Sigmoid colon (tissue), 7 donors: ENCODE measurements around the gene EXOSC9. TPM values are rescaled to one million over a fixed set of nuclear protein-coding genes. Genes with fewer than 3 reads are reported as not detected.
A peak's percentile ranks its signal among the peaks of the same experiment; 100 is the strongest.

Source experiments
- DNase-seq: peaks from one replicate; pipeline ENCODE4 v3.0.0-alpha.2; 2019
- H3K27ac ChIP-seq, 4 donors: fragments of 200-600 bp; sonication (generic); one replicate each; pipeline ENCODE4 v1.5.1; 2016 to 2019; ENCODE audit warnings: mild to moderate bottlenecking in 1 of 4
- H3K27me3 ChIP-seq, 3 donors: fragments of 200-600 bp; sonication (generic); one replicate each; pipeline ENCODE4 v1.5.1; 2019; ENCODE audit warnings: mild to moderate bottlenecking in 1 of 3
- H3K36me3 ChIP-seq, 4 donors: fragments of 200-600 bp; sonication (generic); one replicate each; pipeline ENCODE4 v1.5.1; 2016 to 2019
- H3K4me1 ChIP-seq, 4 donors: fragments of 200-600 bp; sonication (generic); one replicate each; pipeline ENCODE4 v1.5.1; 2017 to 2019
- H3K4me3 ChIP-seq, 4 donors: fragments of 200-600 bp; sonication (generic); one replicate each; pipeline ENCODE4 v1.5.1; 2017 to 2019; ENCODE audit warnings: mild to moderate bottlenecking in 2 of 4, moderate library complexity in 1 of 4
- H3K9me3 ChIP-seq, 4 donors: fragments of 200-600 bp in 3 of 4; sonication (generic) in 3 of 4; one replicate each; pipeline versions ENCODE4 v1.5.1 to v1.6.1; 2013 to 2019
- CTCF ChIP-seq, 4 experiments: fragments of 450-650 bp in 3 of 4; fragments of 200-600 bp in 1 of 4; IDR thresholded peaks; one replicate each; pipeline ENCODE4 v1.5.1; 2016 to 2019; ENCODE audit warnings: antibody characterized with exemption in 4 of 4, mild to moderate bottlenecking in 3 of 4, moderate library complexity in 2 of 4
- EP300 ChIP-seq, 4 donors: sonication (generic); formaldehyde crosslinking; IDR thresholded peaks; one replicate each; pipeline ENCODE4 v1.6.1; 2017; ENCODE audit warnings: antibody characterized with exemption in 4 of 4
- POLR2A ChIP-seq, 2 donors: fragments of 450-650 bp; IDR thresholded peaks; one replicate each; pipeline ENCODE4 v1.6.1; 2016; ENCODE audit warnings: antibody characterized with exemption in 2 of 2, mild to moderate bottlenecking in 2 of 2, moderate library complexity in 2 of 2
- POLR2AphosphoS5 ChIP-seq, 4 donors: sonication (generic); formaldehyde crosslinking; IDR thresholded peaks; one replicate each; pipeline ENCODE4 v1.6.1; 2017; ENCODE audit warnings: antibody characterized with exemption in 4 of 4
- WGBS, 2 donors: extraction: QIAGEN DNeasy Blood & Tissue Kit; methylation state at CpG; one replicate each; pipeline ENCODE4 v1.1.7; 2013; 5-methylcytosine and 5-hydroxymethylcytosine counted together
- intact Hi-C: fragments of 100-400 bp; cut with DNase I; formaldehyde crosslinking; loops from one replicate; pipeline ENCODE4 v1.15.1; 2023
- polyA plus RNA-seq, 3 donors: library from polyadenylated mRNA; stranded (reverse); fragments of 200-250 nt; gene quantifications; one replicate each; pipeline ENCODE4 v1.2.3, GENCODE V29; 2013
- total RNA-seq, 4 donors: library from RNA; depleted of rRNA; stranded (reverse); fragments of >200 nt; gene quantifications; one replicate each; pipeline ENCODE4 v1.1.0, GENCODE V29; 2016
- donor health status: healthy with polysubstance abuse.
- donor health status: Bipolar disorder and iron deficiency.
- donor health status: healthy.

The EXOSC9 gene
- total and polyA plus RNA-seq, 7 donors, result 8.3 to 25.3 (median 16.2) TPM

GRCh38 chr4:121777625-121778024 lies 23.5 kb upstream of the EXOSC9 start:
- WGBS, 2 donors, result 36 to 48% methylated on average over 3 of the region's 3 CpGs

GRCh38 chr4:121778991-121779628 lies 22.0 kb upstream of the EXOSC9 start:
- no peaks in the 10 kb centered on the region for H3K36me3 ChIP-seq
- no peak for DNase-seq
- no peaks in the 10 kb centered on the region for H3K27me3 ChIP-seq
- H3K27ac ChIP-seq, result no peak overlapping the region
- H3K4me3 ChIP-seq, result no peak overlapping the region
- TF ChIP-seq EP300 (IDR thresholded peaks at IDR 0.05) (no peak), POLR2A (IDR thresholded peaks at IDR 0.05) (no peak), POLR2AphosphoS5 (IDR thresholded peaks at IDR 0.05) (no peak), CTCF (IDR thresholded peaks at IDR 0.05) (no peak)
- 75 to 82% methylated on average over 8 of the region's 8 CpGs for WGBS, 2 donors
- H3K4me1 ChIP-seq, result no peaks in the 10 kb centered on the region
- intact Hi-C loops, result no loop called here
- H3K9me3 ChIP-seq, result no peaks in the 10 kb centered on the region

More at GRCh38 chr4:121777625-121778024, 23.5 kb upstream of the EXOSC9 start:
- no peaks in the 10 kb centered on the region for H3K36me3 ChIP-seq
- no peaks in the 10 kb centered on the region for H3K4me1 ChIP-seq
- no peak overlapping the region for H3K27ac ChIP-seq
- H3K27me3 ChIP-seq, result no peaks in the 10 kb centered on the region
- intact Hi-C loops, result no loop called here
- H3K9me3 ChIP-seq, result no peaks in the 10 kb centered on the region
- H3K4me3 ChIP-seq, result no peak overlapping the region
- TF ChIP-seq POLR2AphosphoS5 (IDR thresholded peaks at IDR 0.05), result no peak
- TF ChIP-seq CTCF (IDR thresholded peaks at IDR 0.05), result no peak
- TF ChIP-seq POLR2A (IDR thresholded peaks at IDR 0.05), result no peak
- DNase-seq, result no peak

- Histone ChIP-seq H3K27ac (no peak overlapping the region), H3K9me3 (no peaks in the 10 kb centered on the region), H3K4me3 (no peak overlapping the region), H3K36me3 (no peaks in the 10 kb centered on the region), H3K4me1 (peaks cover 0 to 7% (median 0%) of the 10 kb centered on the region in 4 donors), H3K27me3 (no peaks in the 10 kb centered on the region)
- 81 to 82% methylated on average over 1 of the region's 1 CpG for WGBS, 2 donors
- intact Hi-C loops, result no loop called here
- DNase-seq, result no peak
- TF ChIP-seq POLR2A (IDR thresholded peaks at IDR 0.05) (no peak), CTCF (IDR thresholded peaks at IDR 0.05) (no peak), POLR2AphosphoS5 (IDR thresholded peaks at IDR 0.05) (no peak), EP300 (IDR thresholded peaks at IDR 0.05) (no peak)
Measured at GRCh38 chr4:121783210-121783609, 17.9 kb upstream of the EXOSC9 start.

- TF ChIP-seq EP300 (IDR thresholded peaks at IDR 0.05) (no peak), POLR2AphosphoS5 (IDR thresholded peaks at IDR 0.05) (no peak), CTCF (IDR thresholded peaks at IDR 0.05) (no peak), POLR2A (IDR thresholded peaks at IDR 0.05) (no peak)
- DNase-seq, result no peak
- WGBS, 2 donors, result 54 to 94% methylated on average over 1 of the region's 1 CpG
- Histone ChIP-seq H3K36me3 (no peaks in the 10 kb centered on the region), H3K27ac (peak overlapping the region in 1 of 4 donors; percentile 24), H3K4me3 (no peak overlapping the region), H3K9me3 (no peaks in the 10 kb centered on the region), H3K4me1 (peaks cover 0 to 7% (median 0%) of the 10 kb centered on the region in 4 donors), H3K27me3 (no peaks in the 10 kb centered on the region)
- intact Hi-C loops, result no loop called here
Measured at GRCh38 chr4:121784401-121784800, 16.7 kb upstream of the EXOSC9 start.

- peak in 2 of 4 donors; percentile 6 to 32 for TF ChIP-seq POLR2AphosphoS5 (IDR thresholded peaks at IDR 0.05)
- no peak for TF ChIP-seq CTCF (IDR thresholded peaks at IDR 0.05)
- TF ChIP-seq EP300 (IDR thresholded peaks at IDR 0.05), result no peak
- TF ChIP-seq POLR2A (IDR thresholded peaks at IDR 0.05), result no peak
- Histone ChIP-seq H3K9me3 (no peaks in the 10 kb centered on the region), H3K27me3 (no peaks in the 10 kb centered on the region), H3K4me3 (no peak overlapping the region), H3K4me1 (peaks cover 0 to 7% (median 0%) of the 10 kb centered on the region in 4 donors), H3K36me3 (no peaks in the 10 kb centered on the region), H3K27ac (peak overlapping the region in 3 of 4 donors; percentile 2 to 52 (median 32))
- intact Hi-C loops, result no loop called here
- WGBS, 2 donors, result 60 to 63% methylated on average over 2 of the region's 2 CpGs
- DNase-seq, result peak; percentile 67
Measured at GRCh38 chr4:121784975-121785374, 16.1 kb upstream of the EXOSC9 start.
